Cardiac fibroblast (primary cell): ENCODE data around the gene AGRP.
"Not testable (repeated sequence)": the region's sequence is repeated elsewhere in the genome, so short reads cannot be mapped to it uniquely, and the experiment has no call there.

Experiments used
- DNase-seq, 2 donors: peaks; one replicate each; pipeline versions ENCODE4 v3.0.0 to v3.0.0-alpha.2; 2010; ENCODE audit warnings: low read depth in 2 of 2
- H3K4me3 ChIP-seq, 2 donors: replicated peaks in 1 of 2; 1 replicate in 1 of 2; 2 replicates in 1 of 2; pipeline ENCODE4 v1.5.1; 2011; ENCODE audit warnings: low read depth in 2 of 2, low read length in 2 of 2, mild to moderate bottlenecking in 2 of 2, moderate library complexity in 1 of 2
- CTCF ChIP-seq: IDR thresholded peaks from one replicate; pipeline ENCODE4 v1.5.1; 2011; ENCODE audit warnings: low read depth, mild to moderate bottlenecking, low read length, inconsistent platforms

Gene AGRP

GRCh38 chr16:67499106-67499505 lies 15.8 kb upstream of the AGRP start:
- peak; percentile 31 to 41 for DNase-seq
- no peak overlapping the region for H3K4me3 ChIP-seq
- no peak for TF ChIP-seq CTCF

GRCh38 chr16:67490335-67491096 lies 7.2 kb upstream of the AGRP start:
- DNase-seq, result peak in 1 of 2 donors; percentile 68
- H3K4me3 ChIP-seq, result no peak overlapping the region
- no peak for TF ChIP-seq CTCF

GRCh38 chr16:67489401-67490083 lies 6.2 kb upstream of the AGRP start:
- TF ChIP-seq CTCF, result no peak
- no peak overlapping the region for H3K4me3 ChIP-seq
- no peak for DNase-seq

- not testable (repeated sequence) for DNase-seq, H3K4me3 ChIP-seq
Observed at GRCh38 chr16:67487561-67487960, 4.2 kb upstream of the AGRP start.

GRCh38 chr16:67486805-67487204 lies 3.5 kb upstream of the AGRP start:
- no peak for TF ChIP-seq CTCF
- no peak overlapping the region for H3K4me3 ChIP-seq
- DNase-seq, result peak; percentile 24 to 35

GRCh38 chr16:67483731-67484525 lies 581 bp upstream of the AGRP start:
- H3K4me3 ChIP-seq, result no peak overlapping the region
- no peak for TF ChIP-seq CTCF
- DNase-seq, result no peak

GRCh38 chr16:67482233-67482924 lies 968 bp downstream of the AGRP start:
- no peak for TF ChIP-seq CTCF
- H3K4me3 ChIP-seq, result peak overlapping the region in 1 of 2 donors; percentile 57
- no peak for DNase-seq
